H9 (cell line): Measurements from ENCODE around the gene ALDH3A2. TPM values are rescaled to one million over a fixed set of nuclear protein-coding genes. Genes with fewer than 3 reads are reported as not detected.

ENCODE experiments used
- DNase-seq: peaks from one replicate; pipeline ENCODE4 v3.0.0-alpha.2; 2017
- H2AFZ ChIP-seq: one replicate; pipeline ENCODE4 v1.6.1; 2013; ENCODE audit warnings: mild to moderate bottlenecking, low read length, control low read depth, moderate library complexity
- H2AK5ac ChIP-seq: 2 replicates; pipeline ENCODE4 v1.6.1; 2013; ENCODE audit warnings: low read length, control low read depth, mixed read lengths; ENCODE audit not compliant: insufficient read length
- H2BK120ac ChIP-seq: one replicate; pipeline ENCODE4 v1.6.1; 2013; ENCODE audit warnings: low read depth, mild to moderate bottlenecking, low read length, control low read depth, inconsistent platforms; ENCODE audit not compliant: poor library complexity, severe bottlenecking
- H2BK12ac ChIP-seq: 2 replicates; pipeline ENCODE4 v1.6.1; 2013; ENCODE audit warnings: low read length, control low read depth, mixed read lengths, low read depth; ENCODE audit not compliant: insufficient read length
- H2BK15ac ChIP-seq: 2 replicates; pipeline ENCODE4 v1.6.1; 2013; ENCODE audit warnings: low read depth, low read length, control low read depth
- H2BK20ac ChIP-seq: one replicate; pipeline ENCODE4 v1.6.1; 2013; ENCODE audit warnings: low read depth, mild to moderate bottlenecking, low read length, control low read depth, inconsistent platforms; ENCODE audit not compliant: poor library complexity, severe bottlenecking
- H2BK5ac ChIP-seq: 2 replicates; pipeline ENCODE4 v1.6.1; 2013; ENCODE audit warnings: low read length, control low read depth, mixed read lengths; ENCODE audit not compliant: insufficient read length
- H3K14ac ChIP-seq: 2 replicates; pipeline ENCODE4 v1.6.1; 2013; ENCODE audit warnings: low read length, control low read depth; ENCODE audit not compliant: insufficient read depth
- H3K18ac ChIP-seq: 2 replicates; pipeline ENCODE4 v1.6.1; 2013; ENCODE audit warnings: low read depth, mild to moderate bottlenecking, mixed read lengths, low read length, control low read depth; ENCODE audit not compliant: insufficient read length
- H3K23ac ChIP-seq: 2 replicates; pipeline ENCODE4 v1.6.1; 2013; ENCODE audit warnings: low read length, control low read depth, mixed read lengths, low read depth; ENCODE audit not compliant: insufficient read length
- H3K23me2 ChIP-seq: 2 replicates; pipeline ENCODE4 v1.6.1; 2013; ENCODE audit warnings: low read depth, mild to moderate bottlenecking, mixed read lengths, low read length, control low read depth; ENCODE audit not compliant: insufficient read length, poor library complexity, severe bottlenecking
- H3K27ac ChIP-seq: 2 replicates; pipeline ENCODE4 v1.5.1; 2013; ENCODE audit warnings: low read length, control low read depth, mixed read lengths, low read depth; ENCODE audit not compliant: insufficient read length
- H3K27me3 ChIP-seq: 2 replicates; pipeline ENCODE4 v1.6.1; 2013; ENCODE audit warnings: low read length, control low read depth, inconsistent platforms; ENCODE audit not compliant: insufficient read depth
- H3K4ac ChIP-seq: 2 replicates; pipeline ENCODE4 v1.6.1; 2013; ENCODE audit warnings: low read depth, mild to moderate bottlenecking, control low read depth, inconsistent platforms, low read length, moderate library complexity
- H3K4me1 ChIP-seq: 2 replicates; pipeline ENCODE4 v1.6.1; 2013; ENCODE audit warnings: low read length, control low read depth, inconsistent platforms; ENCODE audit not compliant: insufficient read depth
- H3K4me2 ChIP-seq: 2 replicates; pipeline ENCODE4 v1.6.1; 2013; ENCODE audit warnings: low read length, control low read depth, mixed read lengths; ENCODE audit not compliant: insufficient read length, insufficient read depth
- H3K56ac ChIP-seq: 2 replicates; pipeline ENCODE4 v1.6.1; 2013; ENCODE audit warnings: low read depth, mild to moderate bottlenecking, mixed read lengths, low read length, control low read depth; ENCODE audit not compliant: insufficient read length
- H3K79me1 ChIP-seq: 2 replicates; pipeline ENCODE4 v1.6.1; 2013; ENCODE audit warnings: low read depth, mild to moderate bottlenecking, moderate library complexity, low read length, control low read depth, inconsistent platforms; ENCODE audit not compliant: insufficient read depth, poor library complexity, severe bottlenecking
- H3K79me2 ChIP-seq: 2 replicates; pipeline ENCODE4 v1.6.1; 2013; ENCODE audit warnings: low read length, control low read depth, inconsistent platforms; ENCODE audit not compliant: insufficient read depth
- H3K9ac ChIP-seq: 2 replicates; pipeline ENCODE4 v1.6.1; 2013; ENCODE audit warnings: low read length, control low read depth, mixed read lengths; ENCODE audit not compliant: insufficient read length; ENCODE audit errors: extremely low read depth
- H3K9me3 ChIP-seq: one replicate; pipeline ENCODE4 v1.6.1; 2013; ENCODE audit warnings: low read depth, low read length, inconsistent platforms; ENCODE audit not compliant: control insufficient read depth
- H3T11ph ChIP-seq: one replicate; pipeline ENCODE4 v1.6.1; 2013; ENCODE audit warnings: mild to moderate bottlenecking, low read length, control low read depth, inconsistent platforms
- H4K20me1 ChIP-seq: one replicate; pipeline ENCODE4 v1.6.1; 2013; ENCODE audit not compliant: control insufficient read depth, insufficient read length, insufficient read depth
- H4K5ac ChIP-seq: 2 replicates; pipeline ENCODE4 v1.6.1; 2013; ENCODE audit warnings: low read depth, mild to moderate bottlenecking, mixed read lengths, low read length, control low read depth; ENCODE audit not compliant: insufficient read length
- H4K8ac ChIP-seq: replicated peaks from 2 replicates; pipeline ENCODE4 v1.6.1; 2013; ENCODE audit warnings: low read length, control low read depth, mixed read lengths, low read depth; ENCODE audit not compliant: insufficient read length
- H4K91ac ChIP-seq: 2 replicates; pipeline ENCODE4 v1.6.1; 2013; ENCODE audit warnings: low read depth, mild to moderate bottlenecking, moderate library complexity, mixed read lengths, low read length, control low read depth; ENCODE audit not compliant: insufficient read length
- H3K27ac Mint-ChIP-seq, 3 experiments: 2 replicates in 2 of 3; 3 replicates in 1 of 3; pipeline ENCODE4 v1.8.0; 2020 to 2021; ENCODE audit warnings: mixed read lengths in 3 of 3, mild to moderate bottlenecking in 1 of 3, moderate library complexity in 1 of 3
- H3K27me3 Mint-ChIP-seq: 2 replicates; pipeline ENCODE4 v1.8.0; 2021; ENCODE audit warnings: low read depth, mild to moderate bottlenecking, moderate library complexity, mixed read lengths
- H3K36me3 Mint-ChIP-seq, 3 experiments: 2 replicates in 2 of 3; 3 replicates in 1 of 3; pipeline ENCODE4 v1.8.0; 2020 to 2021; ENCODE audit warnings: low read depth in 3 of 3, mixed read lengths in 3 of 3; ENCODE audit not compliant: insufficient read depth in 1 of 3
- H3K4me1 Mint-ChIP-seq, 2 experiments: 2 replicates each; pipeline ENCODE4 v1.8.0; 2020; ENCODE audit warnings: mixed read lengths in 2 of 2
- H3K4me3 Mint-ChIP-seq, 2 experiments: 2 replicates in 1 of 2; 3 replicates in 1 of 2; pipeline ENCODE4 v1.8.0; 2020 to 2021; ENCODE audit warnings: mild to moderate bottlenecking in 2 of 2, mixed read lengths in 2 of 2, moderate library complexity in 1 of 2
- H3K9me3 Mint-ChIP-seq, 2 experiments: 2 replicates in 1 of 2; 3 replicates in 1 of 2; pipeline ENCODE4 v1.8.0; 2020; ENCODE audit warnings: mild to moderate bottlenecking in 2 of 2, mixed read lengths in 2 of 2, moderate library complexity in 1 of 2
- WGBS: extraction: QIAGEN DNeasy Blood & Tissue Kit; methylation state at CpG from one replicate; pipeline ENCODE4 v1.1.7; 2013; ENCODE audit warnings: missing lambda C conversion rate, low lambda C conversion rate, mixed read lengths; ENCODE audit not compliant: insufficient read length; ENCODE audit errors: extremely low coverage; 5-methylcytosine and 5-hydroxymethylcytosine counted together
- long read RNA-seq: library from polyadenylated mRNA; unstranded; transcript quantifications from one replicate; pipeline ENCODE4 v2.0.0, GENCODE V29; 2020
- total RNA-seq: library from RNA; stranded (reverse); gene quantifications from 2 replicates; pipeline ENCODE4 v1.2.1, GENCODE V29; 2021
- TF ChIP-seq, protein P1 (sequence below): fragments of 200-600 bp; sonication (generic); conservative IDR thresholded peaks from 3 replicates; pipeline ENCODE4 v1.8.0; 2021; ENCODE audit warnings: antibody characterized with exemption, mild to moderate bottlenecking

The ALDH3A2 gene
- total RNA-seq, result 94.2 and 100 TPM in 2 replicates
- long read RNA-seq, transcript ALDH3A2-201 (10 exons, 3,928 nt), result major isoform, 647 of 823 reads
- long read RNA-seq, transcript ALDH3A2-225 (9 exons, 1,558 nt), result minor isoform, 17 of 823 reads
- long read RNA-seq, transcript ALDH3A2-202 (11 exons, 3,828 nt), result minor isoform, 36 of 823 reads
- long read RNA-seq, transcript ALDH3A2-203 (11 exons, 3,640 nt), result minor isoform, 17 of 823 reads
- long read RNA-seq, partial matches to known transcripts, result 27 of 823 reads
- long read RNA-seq, other reads (novel, unspliced or antisense), result 66 of 823 reads

DNA sequence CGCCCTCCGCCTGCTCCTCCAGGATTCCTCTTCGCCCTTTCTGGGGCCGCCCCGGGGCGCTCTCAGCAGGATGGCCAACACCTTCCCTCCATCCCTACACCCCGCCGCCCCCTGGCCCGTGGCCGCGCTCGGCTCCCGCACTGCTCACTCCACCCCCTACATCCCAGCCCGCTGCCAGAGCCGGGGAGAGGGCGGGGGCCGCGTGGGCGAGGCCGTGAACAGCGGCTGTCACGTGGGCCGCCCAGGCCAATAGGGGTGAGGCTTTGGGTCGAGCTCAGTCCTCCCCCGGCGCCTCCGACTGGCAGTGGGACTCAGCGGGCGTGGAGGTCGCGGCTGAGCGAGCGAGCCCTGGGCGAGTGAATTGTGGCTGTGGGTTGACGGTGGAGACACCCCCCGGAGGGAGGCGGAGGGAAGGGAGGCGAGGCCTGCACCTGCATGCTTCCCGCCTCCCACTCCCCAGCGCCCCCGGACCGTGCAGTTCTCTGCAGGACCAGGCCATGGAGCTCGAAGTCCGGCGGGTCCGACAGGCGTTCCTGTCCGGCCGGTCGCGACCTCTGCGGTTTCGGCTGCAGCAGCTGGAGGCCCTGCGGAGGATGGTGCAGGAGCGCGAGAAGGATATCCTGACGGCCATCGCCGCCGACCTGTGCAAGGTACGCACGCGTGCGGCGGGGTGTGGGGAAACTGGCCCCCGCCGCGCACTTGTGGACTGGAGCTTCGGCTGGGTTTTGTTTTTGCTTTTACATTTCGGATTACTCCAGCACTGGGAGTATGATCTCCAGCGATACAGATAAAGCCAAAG is at the start of gene ALDH3A2:
TSS of gene ALDH3A2 (plus strand) at position 277 of the 799 bp plus-strand sequence. CDS start at position 498, 221 bp downstream.
- no peak within 1 kb of the TSS for H4K91ac ChIP-seq
- H2BK15ac ChIP-seq, result no peak within 1 kb of the TSS
- peaks cover 9% of the 10 kb centered on the region for H3K27me3 Mint-ChIP-seq
- H3K4me2 ChIP-seq, result peak within 1 kb of the TSS; percentile 79
- no peak within 1 kb of the TSS for H3K56ac ChIP-seq
- H3K79me1 ChIP-seq, result peaks cover 3% of the 10 kb centered on the region
- H3T11ph ChIP-seq, result no peak within 1 kb of the TSS
- no peak within 1 kb of the TSS for H2BK20ac ChIP-seq
- no peak within 1 kb of the TSS for H3K23ac ChIP-seq
- TF ChIP-seq, protein P1, sequence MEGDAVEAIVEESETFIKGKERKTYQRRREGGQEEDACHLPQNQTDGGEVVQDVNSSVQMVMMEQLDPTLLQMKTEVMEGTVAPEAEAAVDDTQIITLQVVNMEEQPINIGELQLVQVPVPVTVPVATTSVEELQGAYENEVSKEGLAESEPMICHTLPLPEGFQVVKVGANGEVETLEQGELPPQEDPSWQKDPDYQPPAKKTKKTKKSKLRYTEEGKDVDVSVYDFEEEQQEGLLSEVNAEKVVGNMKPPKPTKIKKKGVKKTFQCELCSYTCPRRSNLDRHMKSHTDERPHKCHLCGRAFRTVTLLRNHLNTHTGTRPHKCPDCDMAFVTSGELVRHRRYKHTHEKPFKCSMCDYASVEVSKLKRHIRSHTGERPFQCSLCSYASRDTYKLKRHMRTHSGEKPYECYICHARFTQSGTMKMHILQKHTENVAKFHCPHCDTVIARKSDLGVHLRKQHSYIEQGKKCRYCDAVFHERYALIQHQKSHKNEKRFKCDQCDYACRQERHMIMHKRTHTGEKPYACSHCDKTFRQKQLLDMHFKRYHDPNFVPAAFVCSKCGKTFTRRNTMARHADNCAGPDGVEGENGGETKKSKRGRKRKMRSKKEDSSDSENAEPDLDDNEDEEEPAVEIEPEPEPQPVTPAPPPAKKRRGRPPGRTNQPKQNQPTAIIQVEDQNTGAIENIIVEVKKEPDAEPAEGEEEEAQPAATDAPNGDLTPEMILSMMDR, result peak; percentile 36; the same call in 1 of the 3 replicates
- H3K18ac ChIP-seq, result peak within 1 kb of the TSS; percentile 39
- H2BK120ac ChIP-seq, result no peak within 1 kb of the TSS
- no peak within 1 kb of the TSS for H3K27ac ChIP-seq
- peaks cover 10% of the 10 kb centered on the region for H3K23me2 ChIP-seq
- no peak within 1 kb of the TSS for H4K8ac ChIP-seq
- peak within 1 kb of the TSS; percentile 82 to 85 for H3K4me3 Mint-ChIP-seq
- H2BK12ac ChIP-seq, result no peak within 1 kb of the TSS
- H3K4me1 ChIP-seq, result 0 out of 2 replicates have a peak, but pooled peaks cover 3% of the 10 kb centered on the region
- peaks cover 6 to 8% of the 10 kb centered on the region in 2 experiments for H3K9me3 Mint-ChIP-seq
- H3K79me2 ChIP-seq, result peaks cover 12% of the 10 kb centered on the region; the same call in 1 of the 2 replicates
- no peaks in the 10 kb centered on the region; the same call in 1 of the 2 replicates for H3K27me3 ChIP-seq
- no peak within 1 kb of the TSS for H2AK5ac ChIP-seq
- H3K14ac ChIP-seq, result peak within 1 kb of the TSS; percentile 66
- no peak within 1 kb of the TSS for H2AFZ ChIP-seq
- H3K9ac ChIP-seq, result peak within 1 kb of the TSS; percentile 39
- peak within 1 kb of the TSS; percentile 87 to 95 (median 87); a peak in 6 of 7 replicates for H3K27ac Mint-ChIP-seq
- no peak within 1 kb of the TSS for H3K4ac ChIP-seq
- no peaks in the 10 kb centered on the region for H3K9me3 ChIP-seq
- DNase-seq, result peak; percentile 98
- H3K4me1 Mint-ChIP-seq, result peaks cover 39 to 46% of the 10 kb centered on the region in 2 experiments
- peaks cover 2% of the 10 kb centered on the region for H4K20me1 ChIP-seq
- no peak within 1 kb of the TSS for H4K5ac ChIP-seq
- no CpG with 5 or more reads among the region's 71 CpGs for WGBS
- no peak within 1 kb of the TSS for H2BK5ac ChIP-seq
- peaks cover 19 to 23% (median 21%) of the 10 kb centered on the region in 3 experiments for H3K36me3 Mint-ChIP-seq
